K562 (cell line): Measurements from ENCODE around the gene SELPLG. TPM values are rescaled to one million over a fixed set of nuclear protein-coding genes. Genes with fewer than 3 reads are reported as not detected.

Experiments used
- BCL6 ChIP-seq: fragments of 250-450 bp; sonication (Bioruptor Pico); IDR thresholded peaks from 2 replicates; pipeline ENCODE4 v1.4.0; 2020
- CBX1 ChIP-seq: sonication (generic); IDR thresholded peaks from 2 replicates; pipeline ENCODE4 v1.6.1; 2016; ENCODE audit warnings: antibody characterized with exemption, low read depth, mild to moderate bottlenecking
- COPS2 ChIP-seq: fragments of 450-650 bp; conservative IDR thresholded peaks from 2 replicates; pipeline ENCODE4 v1.6.1; 2016; ENCODE audit warnings: mild to moderate bottlenecking, moderate library complexity
- HDAC1 ChIP-seq, 2 experiments: fragments of 450-650 bp; IDR thresholded peaks; 2 replicates each; pipeline ENCODE4 v1.6.1; 2016 to 2017; ENCODE audit warnings: inconsistent platforms in 1 of 2, mild to moderate bottlenecking in 1 of 2, moderate library complexity in 1 of 2
- HEY1 ChIP-seq: fragments of 250-450 bp; sonication (Bioruptor Pico); IDR thresholded peaks from 2 replicates; pipeline ENCODE4 v1.5.0; 2020; ENCODE audit warnings: mild to moderate bottlenecking, moderate library complexity, borderline replicate concordance
- HNRNPH1 ChIP-seq: fragments of 200-400 bp; formaldehyde crosslinking; optimal IDR thresholded peaks from 2 replicates; pipeline ENCODE3; 2017; ENCODE audit warnings: low read depth, mild to moderate bottlenecking, low read length, moderate library complexity
- IRF2 ChIP-seq: sonication (generic); formaldehyde crosslinking; IDR thresholded peaks from 2 replicates; pipeline ENCODE4 v1.8.1; 2022; ENCODE audit warnings: mild to moderate bottlenecking, missing genetic modification reagents
- JUN ChIP-seq, 2 experiments: sonication (generic) in 1 of 2; formaldehyde crosslinking in 1 of 2; IDR thresholded peaks; 2 replicates each; pipeline versions ENCODE4 v1.6.1 to v1.8.0; 2012 to 2022; ENCODE audit warnings: borderline replicate concordance in 2 of 2, mild to moderate bottlenecking in 2 of 2, improper control_type of control experiment in 1 of 2, low read depth in 1 of 2, low read length in 1 of 2, missing genetic modification reagents in 1 of 2
- MAFK ChIP-seq: IDR thresholded peaks from 2 replicates; pipeline ENCODE4 v1.6.1; 2011; ENCODE audit warnings: low read length, improper control_type of control experiment
- PHF20 ChIP-seq: fragments of 450-650 bp; IDR thresholded peaks from 2 replicates; pipeline ENCODE4 v1.6.1; 2018; ENCODE audit not compliant: partially characterized antibody
- POLR2H ChIP-seq: IDR thresholded peaks from 2 replicates; pipeline ENCODE4 v1.6.1; 2016; ENCODE audit warnings: missing genetic modification characterization, low read depth, mild to moderate bottlenecking, control low read depth, missing compliant biosample characterization, moderate library complexity
- SRF ChIP-seq, 2 experiments: fragments of 250-450, 450-650 bp in 1 of 2; sonication (Bioruptor Pico) in 1 of 2; sonication (generic) in 1 of 2; formaldehyde crosslinking; IDR thresholded peaks; 2 replicates each; pipeline versions ENCODE4 v1.5.0 to v1.5.1; 2020 to 2022; ENCODE audit warnings: mild to moderate bottlenecking in 1 of 2, missing genetic modification reagents in 1 of 2
- ZFP36 ChIP-seq: fragments of 150-350 bp; IDR thresholded peaks from 2 replicates; pipeline ENCODE4 v1.6.1; 2018; ENCODE audit warnings: low read length, low read depth; ENCODE audit not compliant: partially characterized antibody
- polyA plus RNA-seq, 8 experiments: library from polyadenylated mRNA; depleted of rRNA in 4 of 8; stranded (reverse) in 5 of 8; unstranded in 3 of 8; fragments of >200 nt; fragmentation: Nextera tagmentation in 2 of 8; fragmentation: Illumina TruSeq in 1 of 8; extraction: Ambion mirVana in 2 of 8; extraction: Trizol in 1 of 8; gene quantifications; 2 replicates each; pipeline versions ENCODE4 v1.2.1 to v1.2.3, GENCODE V29; 2011 to 2014; ENCODE audit warnings: inconsistent platforms in 1 of 8, missing spikeins in 1 of 8
- total RNA-seq, 7 experiments: library from RNA; depleted of rRNA in 6 of 7; stranded (reverse); fragments of >200 nt in 6 of 7; fragmentation: Illumina TruSeq in 2 of 7; extraction: Trizol in 2 of 7; gene quantifications; 2 replicates each; pipeline versions ENCODE4 v1.2.1 to v1.2.3, GENCODE V29; 2011 to 2021; ENCODE audit warnings: low replicate concordance in 1 of 7
- TF ChIP-seq, protein P1 (sequence below): fragments of 450-650 bp; formaldehyde crosslinking; IDR thresholded peaks from 2 replicates; pipeline ENCODE4 v1.4.0; 2022; ENCODE audit warnings: missing genetic modification characterization
- TF ChIP-seq, protein P2 (sequence below): sonication (generic); formaldehyde crosslinking; IDR thresholded peaks from 2 replicates; pipeline ENCODE4 v1.9.0; 2022; ENCODE audit warnings: mild to moderate bottlenecking, missing genetic modification reagents
- TF ChIP-seq, protein P3 (sequence below): fragments of 250-450 bp; sonication (Bioruptor Pico); IDR thresholded peaks from 2 replicates; pipeline ENCODE4 v1.8.0; 2021; ENCODE audit warnings: moderate library complexity, mild to moderate bottlenecking, inconsistent platforms
- TF ChIP-seq, protein P4 (sequence below), 2 experiments: fragments of 250-450 bp in 1 of 2; fragments of 450-650 bp in 1 of 2; sonication (Bioruptor Pico) in 1 of 2; IDR thresholded peaks; 2 replicates each; pipeline versions ENCODE4 v1.6.1 to v1.8.0; 2016 to 2021; ENCODE audit warnings: mild to moderate bottlenecking in 2 of 2, moderate library complexity in 2 of 2, missing compliant biosample characterization in 1 of 2, missing genetic modification characterization in 1 of 2
- TF ChIP-seq, protein P5 (sequence below), 2 experiments: fragments of 450-650 bp; IDR thresholded peaks; 2 replicates each; pipeline ENCODE4 v1.6.1; 2016
- TF ChIP-seq, protein P6 (sequence below): sonication (generic); formaldehyde crosslinking; IDR thresholded peaks from 2 replicates; pipeline ENCODE4 v1.8.1; 2023; ENCODE audit warnings: mild to moderate bottlenecking, missing genetic modification reagents, moderate library complexity

The SELPLG gene
- total and polyA plus RNA-seq, 9 of the 15 experiments (the other 6 are each of a cell fraction or from before 2014, with no cell fraction given) = 0.22 to 10.2 (median 1.7) TPM

DNA sequence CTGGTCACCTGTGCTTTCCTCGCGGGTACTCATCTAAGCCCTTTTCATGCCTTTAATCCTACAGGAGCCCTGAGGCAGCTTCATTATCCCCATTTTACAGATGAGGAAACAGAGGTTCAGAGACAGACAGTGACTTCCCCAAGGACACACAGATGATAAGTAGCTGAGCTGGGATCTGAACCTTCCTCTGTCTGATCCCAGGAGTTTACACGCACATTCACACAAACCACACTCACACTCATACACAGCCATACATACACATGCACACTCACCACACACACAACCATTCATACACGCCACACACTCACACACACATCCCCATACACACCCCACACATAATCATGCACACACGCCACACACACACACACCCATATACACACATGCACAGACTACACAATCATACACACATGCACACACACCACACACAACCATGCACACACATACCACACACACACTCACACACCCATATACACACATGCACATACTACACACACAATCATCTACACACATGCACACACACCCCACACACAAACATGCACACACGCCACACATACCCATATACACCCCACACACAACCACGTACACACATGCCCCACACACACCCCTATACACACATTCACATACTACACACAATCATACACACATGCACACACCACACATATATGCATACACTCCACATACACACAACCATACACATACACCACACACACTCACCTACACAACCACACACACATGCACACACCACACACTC, 38.6 kb downstream of the SELPLG start (continued):
- TF ChIP-seq, protein P1, sequence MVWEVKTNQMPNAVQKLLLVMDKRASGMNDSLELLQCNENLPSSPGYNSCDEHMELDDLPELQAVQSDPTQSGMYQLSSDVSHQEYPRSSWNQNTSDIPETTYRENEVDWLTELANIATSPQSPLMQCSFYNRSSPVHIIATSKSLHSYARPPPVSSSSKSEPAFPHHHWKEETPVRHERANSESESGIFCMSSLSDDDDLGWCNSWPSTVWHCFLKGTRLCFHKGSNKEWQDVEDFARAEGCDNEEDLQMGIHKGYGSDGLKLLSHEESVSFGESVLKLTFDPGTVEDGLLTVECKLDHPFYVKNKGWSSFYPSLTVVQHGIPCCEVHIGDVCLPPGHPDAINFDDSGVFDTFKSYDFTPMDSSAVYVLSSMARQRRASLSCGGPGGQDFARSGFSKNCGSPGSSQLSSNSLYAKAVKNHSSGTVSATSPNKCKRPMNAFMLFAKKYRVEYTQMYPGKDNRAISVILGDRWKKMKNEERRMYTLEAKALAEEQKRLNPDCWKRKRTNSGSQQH = peak; percentile 52; the same call in 1 of the 2 replicates
- TF ChIP-seq, protein P2, sequence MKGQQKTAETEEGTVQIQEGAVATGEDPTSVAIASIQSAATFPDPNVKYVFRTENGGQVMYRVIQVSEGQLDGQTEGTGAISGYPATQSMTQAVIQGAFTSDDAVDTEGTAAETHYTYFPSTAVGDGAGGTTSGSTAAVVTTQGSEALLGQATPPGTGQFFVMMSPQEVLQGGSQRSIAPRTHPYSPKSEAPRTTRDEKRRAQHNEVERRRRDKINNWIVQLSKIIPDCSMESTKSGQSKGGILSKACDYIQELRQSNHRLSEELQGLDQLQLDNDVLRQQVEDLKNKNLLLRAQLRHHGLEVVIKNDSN (CRISPR knock-in tag) = no peak
- no peak for TF ChIP-seq MAFK
- TF ChIP-seq IRF2 (CRISPR knock-in tag) = 0 out of 2 replicates have a peak, but pooled peaks have one; percentile 56
- TF ChIP-seq ZFP36 = peak; percentile 20
- peak in 1 of 2 experiments; percentile 38; a peak in 2 of 4 replicates for TF ChIP-seq HDAC1 (IDR thresholded peaks at IDR 0.05)
- no peak for TF ChIP-seq JUN (IDR thresholded peaks at IDR 0.05; ENCODE audit: borderline replicate concordance, low read depth, low read length)
- TF ChIP-seq JUN (CRISPR knock-in tag; IDR thresholded peaks at IDR 0.05; ENCODE audit: borderline replicate concordance) = no peak
- TF ChIP-seq POLR2H = no peak
- no peak for TF ChIP-seq COPS2
- TF ChIP-seq PHF20 = peak; percentile 66
- TF ChIP-seq HNRNPH1 = no peak
- TF ChIP-seq SRF (CRISPR knock-in tag; IDR thresholded peaks at IDR 0.05) = no peak
- TF ChIP-seq, protein P3, sequence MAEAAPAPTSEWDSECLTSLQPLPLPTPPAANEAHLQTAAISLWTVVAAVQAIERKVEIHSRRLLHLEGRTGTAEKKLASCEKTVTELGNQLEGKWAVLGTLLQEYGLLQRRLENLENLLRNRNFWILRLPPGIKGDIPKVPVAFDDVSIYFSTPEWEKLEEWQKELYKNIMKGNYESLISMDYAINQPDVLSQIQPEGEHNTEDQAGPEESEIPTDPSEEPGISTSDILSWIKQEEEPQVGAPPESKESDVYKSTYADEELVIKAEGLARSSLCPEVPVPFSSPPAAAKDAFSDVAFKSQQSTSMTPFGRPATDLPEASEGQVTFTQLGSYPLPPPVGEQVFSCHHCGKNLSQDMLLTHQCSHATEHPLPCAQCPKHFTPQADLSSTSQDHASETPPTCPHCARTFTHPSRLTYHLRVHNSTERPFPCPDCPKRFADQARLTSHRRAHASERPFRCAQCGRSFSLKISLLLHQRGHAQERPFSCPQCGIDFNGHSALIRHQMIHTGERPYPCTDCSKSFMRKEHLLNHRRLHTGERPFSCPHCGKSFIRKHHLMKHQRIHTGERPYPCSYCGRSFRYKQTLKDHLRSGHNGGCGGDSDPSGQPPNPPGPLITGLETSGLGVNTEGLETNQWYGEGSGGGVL (CRISPR knock-in tag) = no peak
- peak; percentile 32; the same call in 1 of the 2 replicates for TF ChIP-seq CBX1
- TF ChIP-seq, protein P4, sequence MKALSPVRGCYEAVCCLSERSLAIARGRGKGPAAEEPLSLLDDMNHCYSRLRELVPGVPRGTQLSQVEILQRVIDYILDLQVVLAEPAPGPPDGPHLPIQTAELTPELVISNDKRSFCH (CRISPR knock-in tag; IDR thresholded peaks at IDR 0.05) = no peak
- TF ChIP-seq, protein P4 (tag; IDR thresholded peaks at IDR 0.05) = no peak
- no peak for TF ChIP-seq BCL6 (CRISPR knock-in tag)
- TF ChIP-seq HEY1 (CRISPR knock-in tag) = no peak
- TF ChIP-seq, protein P5, sequence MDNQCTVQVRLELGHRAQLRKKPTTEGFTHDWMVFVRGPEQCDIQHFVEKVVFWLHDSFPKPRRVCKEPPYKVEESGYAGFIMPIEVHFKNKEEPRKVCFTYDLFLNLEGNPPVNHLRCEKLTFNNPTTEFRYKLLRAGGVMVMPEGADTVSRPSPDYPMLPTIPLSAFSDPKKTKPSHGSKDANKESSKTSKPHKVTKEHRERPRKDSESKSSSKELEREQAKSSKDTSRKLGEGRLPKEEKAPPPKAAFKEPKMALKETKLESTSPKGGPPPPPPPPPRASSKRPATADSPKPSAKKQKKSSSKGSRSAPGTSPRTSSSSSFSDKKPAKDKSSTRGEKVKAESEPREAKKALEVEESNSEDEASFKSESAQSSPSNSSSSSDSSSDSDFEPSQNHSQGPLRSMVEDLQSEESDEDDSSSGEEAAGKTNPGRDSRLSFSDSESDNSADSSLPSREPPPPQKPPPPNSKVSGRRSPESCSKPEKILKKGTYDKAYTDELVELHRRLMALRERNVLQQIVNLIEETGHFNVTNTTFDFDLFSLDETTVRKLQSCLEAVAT (IDR thresholded peaks at IDR 0.05) = no peak
- TF ChIP-seq, protein P6, sequence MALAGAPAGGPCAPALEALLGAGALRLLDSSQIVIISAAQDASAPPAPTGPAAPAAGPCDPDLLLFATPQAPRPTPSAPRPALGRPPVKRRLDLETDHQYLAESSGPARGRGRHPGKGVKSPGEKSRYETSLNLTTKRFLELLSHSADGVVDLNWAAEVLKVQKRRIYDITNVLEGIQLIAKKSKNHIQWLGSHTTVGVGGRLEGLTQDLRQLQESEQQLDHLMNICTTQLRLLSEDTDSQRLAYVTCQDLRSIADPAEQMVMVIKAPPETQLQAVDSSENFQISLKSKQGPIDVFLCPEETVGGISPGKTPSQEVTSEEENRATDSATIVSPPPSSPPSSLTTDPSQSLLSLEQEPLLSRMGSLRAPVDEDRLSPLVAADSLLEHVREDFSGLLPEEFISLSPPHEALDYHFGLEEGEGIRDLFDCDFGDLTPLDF (CRISPR knock-in tag) = no peak
